A549 (cell line): Measurements from ENCODE around the gene TRAPPC5.

Experiments
- TF ChIP-seq, protein P1 (sequence below): fragments of >200 bp; sonication (Bioruptor Twin); formaldehyde crosslinking; IDR thresholded peaks from 3 replicates; pipeline ENCODE4 v1.5.1; 2016
- TF ChIP-seq, protein P2 (sequence below): fragments of 450-650 bp; IDR thresholded peaks from 2 replicates; pipeline ENCODE4 v1.6.1; 2014; ENCODE audit warnings: antibody characterized with exemption

DNA sequence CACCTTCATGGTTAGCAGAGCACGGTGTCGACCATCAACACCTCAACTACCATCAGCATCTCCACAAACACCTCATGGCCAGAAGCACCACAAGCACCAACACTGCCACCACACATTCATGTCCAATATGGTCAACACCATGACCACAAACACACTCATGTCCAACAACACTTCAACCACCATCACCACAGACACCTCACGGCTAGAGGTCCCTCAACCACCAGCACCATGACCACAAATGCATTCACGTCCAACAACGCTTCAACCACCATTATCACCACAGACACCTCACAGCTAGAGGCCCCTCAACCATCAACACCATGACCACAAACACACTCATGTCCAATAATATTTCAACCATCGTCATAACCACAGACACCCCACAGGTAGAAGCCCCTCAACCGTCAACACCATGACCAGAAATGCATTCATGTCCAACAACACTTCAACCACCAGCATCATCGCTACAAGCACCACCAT lies 10.2 kb downstream of the TRAPPC5 start:
- TF ChIP-seq, protein P1, sequence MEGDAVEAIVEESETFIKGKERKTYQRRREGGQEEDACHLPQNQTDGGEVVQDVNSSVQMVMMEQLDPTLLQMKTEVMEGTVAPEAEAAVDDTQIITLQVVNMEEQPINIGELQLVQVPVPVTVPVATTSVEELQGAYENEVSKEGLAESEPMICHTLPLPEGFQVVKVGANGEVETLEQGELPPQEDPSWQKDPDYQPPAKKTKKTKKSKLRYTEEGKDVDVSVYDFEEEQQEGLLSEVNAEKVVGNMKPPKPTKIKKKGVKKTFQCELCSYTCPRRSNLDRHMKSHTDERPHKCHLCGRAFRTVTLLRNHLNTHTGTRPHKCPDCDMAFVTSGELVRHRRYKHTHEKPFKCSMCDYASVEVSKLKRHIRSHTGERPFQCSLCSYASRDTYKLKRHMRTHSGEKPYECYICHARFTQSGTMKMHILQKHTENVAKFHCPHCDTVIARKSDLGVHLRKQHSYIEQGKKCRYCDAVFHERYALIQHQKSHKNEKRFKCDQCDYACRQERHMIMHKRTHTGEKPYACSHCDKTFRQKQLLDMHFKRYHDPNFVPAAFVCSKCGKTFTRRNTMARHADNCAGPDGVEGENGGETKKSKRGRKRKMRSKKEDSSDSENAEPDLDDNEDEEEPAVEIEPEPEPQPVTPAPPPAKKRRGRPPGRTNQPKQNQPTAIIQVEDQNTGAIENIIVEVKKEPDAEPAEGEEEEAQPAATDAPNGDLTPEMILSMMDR, result no peak
- TF ChIP-seq, protein P2, sequence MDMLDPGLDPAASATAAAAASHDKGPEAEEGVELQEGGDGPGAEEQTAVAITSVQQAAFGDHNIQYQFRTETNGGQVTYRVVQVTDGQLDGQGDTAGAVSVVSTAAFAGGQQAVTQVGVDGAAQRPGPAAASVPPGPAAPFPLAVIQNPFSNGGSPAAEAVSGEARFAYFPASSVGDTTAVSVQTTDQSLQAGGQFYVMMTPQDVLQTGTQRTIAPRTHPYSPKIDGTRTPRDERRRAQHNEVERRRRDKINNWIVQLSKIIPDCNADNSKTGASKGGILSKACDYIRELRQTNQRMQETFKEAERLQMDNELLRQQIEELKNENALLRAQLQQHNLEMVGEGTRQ, result no peak
